ENCODE data around the gene CEP20.

The CEP20 gene

DNA sequence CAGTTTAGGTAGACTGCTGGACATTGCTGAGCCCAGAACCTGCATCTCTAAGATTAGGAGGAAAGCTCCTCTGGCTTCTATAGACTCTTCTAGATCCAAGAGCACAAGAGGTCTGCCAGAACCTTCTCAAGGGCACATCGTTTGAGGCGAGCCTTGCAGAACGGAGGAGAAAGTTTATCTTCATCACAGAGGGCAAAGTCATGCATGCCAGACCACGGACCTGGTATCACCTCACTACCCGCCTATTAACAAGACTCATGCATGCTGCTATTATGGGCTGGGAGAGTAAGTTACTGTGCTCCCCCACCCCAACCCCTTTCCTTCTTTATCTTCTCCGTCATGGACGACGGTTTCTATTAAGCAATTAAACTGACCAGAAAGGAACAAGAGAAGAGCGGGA lies 54.9 kb downstream of the CEP20 start:
- no peaks in the 10 kb centered on the region for H3K9me2 ChIP-seq (replicated peaks; ENCODE audit: low read depth, low read length)
- H4K20me1 ChIP-seq (ENCODE audit: insufficient read depth, low read length, poor library complexity, severe bottlenecking), result no peaks in the 10 kb centered on the region
- no peak overlapping the region for H2AFZ ChIP-seq (ENCODE audit: low read length)
- H3K36me3 ChIP-seq (ENCODE audit: insufficient read depth, low read length), result no peaks in the 10 kb centered on the region
- H3K4me3 ChIP-seq (ENCODE audit: low read length, poor library complexity, severe bottlenecking), result no peak overlapping the region
- TF ChIP-seq EZH2phosphoT487 (IDR thresholded peaks at IDR 0.05; ENCODE audit: borderline replicate concordance), result no peak
- TF ChIP-seq, protein P1, sequence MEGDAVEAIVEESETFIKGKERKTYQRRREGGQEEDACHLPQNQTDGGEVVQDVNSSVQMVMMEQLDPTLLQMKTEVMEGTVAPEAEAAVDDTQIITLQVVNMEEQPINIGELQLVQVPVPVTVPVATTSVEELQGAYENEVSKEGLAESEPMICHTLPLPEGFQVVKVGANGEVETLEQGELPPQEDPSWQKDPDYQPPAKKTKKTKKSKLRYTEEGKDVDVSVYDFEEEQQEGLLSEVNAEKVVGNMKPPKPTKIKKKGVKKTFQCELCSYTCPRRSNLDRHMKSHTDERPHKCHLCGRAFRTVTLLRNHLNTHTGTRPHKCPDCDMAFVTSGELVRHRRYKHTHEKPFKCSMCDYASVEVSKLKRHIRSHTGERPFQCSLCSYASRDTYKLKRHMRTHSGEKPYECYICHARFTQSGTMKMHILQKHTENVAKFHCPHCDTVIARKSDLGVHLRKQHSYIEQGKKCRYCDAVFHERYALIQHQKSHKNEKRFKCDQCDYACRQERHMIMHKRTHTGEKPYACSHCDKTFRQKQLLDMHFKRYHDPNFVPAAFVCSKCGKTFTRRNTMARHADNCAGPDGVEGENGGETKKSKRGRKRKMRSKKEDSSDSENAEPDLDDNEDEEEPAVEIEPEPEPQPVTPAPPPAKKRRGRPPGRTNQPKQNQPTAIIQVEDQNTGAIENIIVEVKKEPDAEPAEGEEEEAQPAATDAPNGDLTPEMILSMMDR (conservative IDR thresholded peaks at IDR 0.05; ENCODE audit: low read length), result no peak
- no peaks in the 10 kb centered on the region for H3K27me3 ChIP-seq (ENCODE audit: insufficient read depth, low read length, poor library complexity, severe bottlenecking)
- no peaks in the 10 kb centered on the region for H3K9me3 ChIP-seq (ENCODE audit: insufficient read depth, low read depth, low read length)
- no peaks in the 10 kb centered on the region for H3K4me1 ChIP-seq (ENCODE audit: insufficient read depth, low read length, poor library complexity, severe bottlenecking)
- H3K9ac ChIP-seq (ENCODE audit: low read depth, low read length, poor library complexity, severe bottlenecking), result no peak overlapping the region
- no peak overlapping the region for H3K4me2 ChIP-seq (ENCODE audit: low read depth, low read length, poor library complexity, severe bottlenecking)
- no peaks in the 10 kb centered on the region for H3F3A ChIP-seq (ENCODE audit: low read depth)
- H3K79me2 ChIP-seq (ENCODE audit: insufficient read depth, low read length), result no peaks in the 10 kb centered on the region

DNA sequence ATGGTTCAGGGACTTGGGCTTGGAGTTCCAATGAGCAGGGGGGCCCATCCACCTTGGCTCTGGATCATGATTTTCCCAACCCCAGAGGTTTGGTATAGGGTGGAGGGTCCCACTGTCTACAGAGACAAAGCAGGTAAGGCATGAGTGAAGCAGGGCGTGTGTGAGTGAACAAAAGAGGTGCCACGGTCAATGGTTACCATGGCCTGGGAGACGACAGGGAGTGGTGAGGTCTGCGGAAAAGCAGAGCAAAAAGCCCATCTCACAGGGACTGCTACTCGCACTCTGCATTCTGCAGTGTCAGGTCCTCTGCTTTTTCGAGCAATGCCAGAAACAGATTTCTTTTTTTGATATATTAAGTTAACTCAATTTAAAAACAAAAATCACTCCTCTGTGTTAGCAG lies 56.2 kb downstream of the CEP20 start:
- no peak overlapping the region for H3K4me3 ChIP-seq (ENCODE audit: low read length, poor library complexity, severe bottlenecking)
- no peaks in the 10 kb centered on the region for H3F3A ChIP-seq (ENCODE audit: low read depth)
- H3K9me2 ChIP-seq (replicated peaks; ENCODE audit: low read depth, low read length), result no peaks in the 10 kb centered on the region
- no peaks in the 10 kb centered on the region for H3K4me1 ChIP-seq (ENCODE audit: insufficient read depth, low read length, poor library complexity, severe bottlenecking)
- no peaks in the 10 kb centered on the region for H3K79me2 ChIP-seq (ENCODE audit: insufficient read depth, low read length)
- H2AFZ ChIP-seq (ENCODE audit: low read length), result no peak overlapping the region
- H3K36me3 ChIP-seq (ENCODE audit: insufficient read depth, low read length), result no peaks in the 10 kb centered on the region
- H3K27me3 ChIP-seq (ENCODE audit: insufficient read depth, low read length, poor library complexity, severe bottlenecking), result no peaks in the 10 kb centered on the region
- no peak overlapping the region for H3K4me2 ChIP-seq (ENCODE audit: low read depth, low read length, poor library complexity, severe bottlenecking)
- no peaks in the 10 kb centered on the region for H3K9me3 ChIP-seq (ENCODE audit: insufficient read depth, low read depth, low read length)
- TF ChIP-seq EZH2phosphoT487 (IDR thresholded peaks at IDR 0.05; ENCODE audit: borderline replicate concordance), result no peak
- TF ChIP-seq, protein P1 (conservative IDR thresholded peaks at IDR 0.05; ENCODE audit: low read length), result no peak
- H3K9ac ChIP-seq (ENCODE audit: low read depth, low read length, poor library complexity, severe bottlenecking), result no peak overlapping the region
- H4K20me1 ChIP-seq (ENCODE audit: insufficient read depth, low read length, poor library complexity, severe bottlenecking), result no peaks in the 10 kb centered on the region

DNA sequence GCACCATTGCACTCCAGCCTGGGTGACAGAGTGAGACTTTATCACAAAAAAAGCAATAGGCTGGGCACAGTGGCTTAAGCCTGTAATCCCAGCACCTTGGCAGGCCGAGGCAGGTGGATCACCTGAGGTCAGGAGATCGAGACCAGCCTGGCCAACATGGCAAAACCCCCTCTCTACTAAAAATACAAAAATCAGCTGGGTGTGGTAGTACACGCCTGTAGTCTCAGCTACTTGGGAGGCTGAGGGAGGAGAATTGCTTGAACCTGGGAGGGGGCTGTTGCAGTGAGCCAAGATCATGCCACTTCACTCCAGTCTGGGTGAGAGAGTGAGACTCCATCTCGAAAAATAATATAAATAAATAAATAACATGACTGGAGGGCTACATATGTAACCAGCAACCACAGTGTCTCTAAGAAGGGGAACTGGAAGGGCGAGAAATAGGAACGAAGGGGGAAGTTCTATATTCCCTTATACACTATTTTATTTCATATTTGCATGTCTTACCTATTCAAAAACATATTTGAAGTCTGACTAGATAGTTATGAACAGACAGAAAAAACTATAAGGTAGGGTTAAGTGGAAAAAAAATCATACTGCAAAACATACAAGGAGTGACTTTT lies 57.5 kb downstream of the CEP20 start:
- no peaks in the 10 kb centered on the region for H3F3A ChIP-seq (ENCODE audit: low read depth)
- no peaks in the 10 kb centered on the region for H3K9me3 ChIP-seq (ENCODE audit: insufficient read depth, low read depth, low read length)
- H3K9me2 ChIP-seq (replicated peaks; ENCODE audit: low read depth, low read length), result no peaks in the 10 kb centered on the region
- no peak overlapping the region for H2AFZ ChIP-seq (ENCODE audit: low read length)
- no peaks in the 10 kb centered on the region for H3K4me1 ChIP-seq (ENCODE audit: insufficient read depth, low read length, poor library complexity, severe bottlenecking)
- no peaks in the 10 kb centered on the region for H3K27me3 ChIP-seq (ENCODE audit: insufficient read depth, low read length, poor library complexity, severe bottlenecking)
- H3K79me2 ChIP-seq (ENCODE audit: insufficient read depth, low read length), result no peaks in the 10 kb centered on the region
- no peak overlapping the region for H3K4me2 ChIP-seq (ENCODE audit: low read depth, low read length, poor library complexity, severe bottlenecking)
- no peaks in the 10 kb centered on the region for H3K36me3 ChIP-seq (ENCODE audit: insufficient read depth, low read length)
- H3K9ac ChIP-seq (ENCODE audit: low read depth, low read length, poor library complexity, severe bottlenecking), result no peak overlapping the region
- no peak for TF ChIP-seq EZH2phosphoT487 (IDR thresholded peaks at IDR 0.05; ENCODE audit: borderline replicate concordance)
- TF ChIP-seq, protein P1 (conservative IDR thresholded peaks at IDR 0.05; ENCODE audit: low read length), result no peak
- no peaks in the 10 kb centered on the region for H4K20me1 ChIP-seq (ENCODE audit: insufficient read depth, low read length, poor library complexity, severe bottlenecking)
- H3K4me3 ChIP-seq (ENCODE audit: low read length, poor library complexity, severe bottlenecking), result no peak overlapping the region

Data from Loucy (cell line).